T-helper 1 cell treated with Interleukin-12 subunit alpha and Interleukin-12 subunit beta and Interleukin-4 antibody, amounts not matched to agents 30 ng/mL and 1 ng/mL, for 36 hours (primary cell): ENCODE results near the gene KLHL30. TPM values are rescaled to one million over a fixed set of nuclear protein-coding genes. Genes with fewer than 3 reads are reported as not detected.
"Not testable (repeated sequence)": the region's sequence is repeated elsewhere in the genome, so short reads cannot be mapped to it uniquely, and the experiment has no call there.

Experiments
- intact Hi-C: fragments of 100-400 bp; cut with micrococcal nuclease; formaldehyde crosslinking; loops from one replicate; pipeline ENCODE4 v1.15.1; 2024
- total RNA-seq: library from RNA; stranded (reverse); gene quantifications from 2 replicates; pipeline ENCODE4 v1.2.3, GENCODE V29; 2022

The KLHL30 gene
- total RNA-seq, 1 donor from 2014 or later: not detected

- intact Hi-C loops: no loop called here
Measured at GRCh38 chr2:238101891-238102841, 36.3 kb upstream of the KLHL30 start.

DNA sequence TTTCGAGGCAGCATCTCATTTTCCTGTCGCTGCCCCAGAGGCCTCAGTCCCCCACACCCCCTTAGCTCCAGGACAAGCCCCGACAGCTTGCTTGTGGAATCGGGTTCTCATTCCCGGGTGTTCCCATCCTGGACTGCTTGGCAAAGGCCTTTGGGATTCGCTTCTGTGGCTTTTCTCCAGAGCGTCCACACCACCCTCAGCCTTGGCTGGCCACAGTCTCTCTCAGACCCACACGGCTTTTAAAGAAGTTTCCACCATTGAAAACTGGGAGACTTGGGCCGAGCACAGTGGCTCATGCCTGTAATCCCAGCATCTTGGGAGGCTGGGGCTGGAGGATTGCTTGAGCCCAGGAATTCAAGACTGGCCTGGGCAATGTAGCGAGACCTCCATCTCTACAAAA lies 35.6 kb upstream of the KLHL30 start:
- intact Hi-C loops: no loop called here

DNA sequence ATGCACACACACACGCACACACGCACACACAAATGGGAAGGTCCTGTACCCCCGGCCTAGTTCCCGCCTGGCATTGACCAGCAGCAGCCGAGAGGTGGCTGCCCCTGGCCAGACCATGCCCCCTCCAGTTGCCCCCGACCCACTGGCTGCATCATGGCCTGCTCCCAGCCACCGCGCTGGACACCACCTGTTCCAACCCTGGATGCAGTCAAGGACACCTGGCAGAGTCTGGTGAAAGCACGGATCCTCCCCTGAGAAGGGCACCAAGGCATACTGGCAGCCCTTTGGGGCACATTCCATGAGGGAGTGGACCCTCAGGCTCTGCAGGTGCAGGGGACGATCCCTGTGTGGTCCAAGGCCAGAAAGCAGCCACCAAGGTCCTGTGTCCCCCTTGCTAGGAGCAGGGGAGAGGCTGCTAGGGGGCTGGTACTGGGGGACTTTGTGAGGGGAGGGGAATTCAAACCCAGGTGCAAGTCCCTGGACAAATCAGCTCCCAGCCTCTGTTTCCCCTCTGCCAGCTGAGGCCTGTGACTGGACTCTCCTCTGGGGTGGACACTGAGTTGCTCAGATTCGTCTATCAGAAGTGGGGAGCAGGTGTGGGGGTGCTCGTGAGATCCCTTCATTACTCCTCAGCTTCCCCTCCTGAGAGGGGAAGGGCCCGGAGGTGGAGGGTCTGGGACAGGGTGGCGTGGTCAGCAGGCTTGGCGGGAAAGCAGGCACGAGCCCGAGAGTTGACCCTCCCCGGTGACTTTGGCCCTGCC lies 34.8 kb upstream of the KLHL30 start:
- intact Hi-C loops: no loop called here

DNA sequence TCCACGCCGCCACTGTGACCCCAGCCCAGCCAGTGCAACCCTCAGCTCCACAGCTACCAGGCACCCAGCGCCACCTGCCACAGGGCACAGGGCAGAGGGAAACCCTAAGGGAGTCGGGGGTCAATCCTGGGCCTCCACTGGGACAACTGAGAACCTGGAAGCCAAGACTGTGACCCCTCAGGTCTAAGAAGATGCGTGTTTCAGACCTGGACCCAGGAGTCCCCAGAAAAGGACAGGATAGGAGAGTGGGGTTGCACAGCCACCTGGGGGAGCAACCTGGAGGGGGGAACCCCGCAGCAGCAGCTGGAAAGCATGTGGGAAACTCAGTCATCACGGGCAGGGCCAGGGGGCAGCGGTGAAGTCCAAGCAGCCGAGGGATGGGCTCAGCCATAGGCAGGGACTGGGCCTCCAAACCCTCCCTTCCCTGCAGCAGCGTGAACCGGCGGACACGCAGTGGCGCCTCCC lies 34.2 kb upstream of the KLHL30 start:
- intact Hi-C loops: no loop called here

- intact Hi-C loops: no loop called here
Measured at GRCh38 chr2:238104691-238105371, 33.6 kb upstream of the KLHL30 start.

DNA sequence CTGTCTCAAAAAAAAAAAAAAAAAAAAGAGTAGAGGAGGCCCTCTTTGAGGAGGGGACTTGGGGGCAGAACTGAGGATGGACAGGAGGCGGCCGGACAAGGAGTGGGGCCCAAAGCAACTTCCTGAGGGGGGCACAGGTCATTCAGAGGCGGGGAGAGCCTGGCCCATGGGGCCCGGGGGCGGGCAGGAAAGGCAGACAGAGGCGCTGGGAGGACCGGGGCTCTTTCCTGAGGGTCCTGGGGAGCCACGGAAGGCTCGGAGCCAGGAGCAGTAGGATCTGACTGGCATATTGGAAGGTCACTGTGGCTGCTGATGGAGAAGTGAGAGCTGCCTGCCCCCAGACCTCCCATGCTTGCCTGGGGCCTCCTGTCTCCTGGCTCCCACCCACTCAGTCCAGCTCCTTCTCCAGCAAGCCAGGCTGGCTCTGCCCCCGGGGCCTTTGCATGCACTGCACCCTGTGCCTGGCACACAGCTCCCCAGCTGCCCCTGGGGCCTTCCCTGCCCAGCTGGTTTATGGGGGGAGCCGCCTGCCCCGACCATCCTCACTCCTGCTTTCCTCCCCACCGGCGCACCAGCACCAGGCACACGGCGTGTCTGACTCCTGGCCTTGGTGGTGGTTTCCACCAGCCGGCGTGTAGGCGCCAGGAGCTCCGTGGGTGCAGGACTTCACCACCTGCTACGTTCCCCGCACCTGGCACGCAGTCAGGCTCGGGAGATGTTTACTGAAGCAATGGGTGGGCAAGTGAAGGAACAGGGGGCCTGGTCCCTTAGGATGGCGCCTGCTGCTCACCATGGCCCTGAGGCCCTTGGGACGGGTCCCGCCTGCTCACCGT lies 32.7 kb upstream of the KLHL30 start:
- intact Hi-C loops: loop anchor here (2.0 kb wide), 1 partner anchor 137 kb away; no protein-coding TSS in a partner anchor

GRCh38 chr2:238106339-238106697 lies 32.1 kb upstream of the KLHL30 start:
- intact Hi-C loops: loop anchor here (2.0 kb wide), 1 partner anchor 138 kb away; no protein-coding TSS in a partner anchor

GRCh38 chr2:238106698-238107524 lies 31.6 kb upstream of the KLHL30 start:
- intact Hi-C loops: loop anchor here (2.0 kb wide), 1 partner anchor 138 kb away; no protein-coding TSS in a partner anchor

GRCh38 chr2:238107525-238108422 lies 30.7 kb upstream of the KLHL30 start:
- intact Hi-C loops: loop anchor here (2.0 kb wide), 1 partner anchor 139 kb away; no protein-coding TSS in a partner anchor

DNA sequence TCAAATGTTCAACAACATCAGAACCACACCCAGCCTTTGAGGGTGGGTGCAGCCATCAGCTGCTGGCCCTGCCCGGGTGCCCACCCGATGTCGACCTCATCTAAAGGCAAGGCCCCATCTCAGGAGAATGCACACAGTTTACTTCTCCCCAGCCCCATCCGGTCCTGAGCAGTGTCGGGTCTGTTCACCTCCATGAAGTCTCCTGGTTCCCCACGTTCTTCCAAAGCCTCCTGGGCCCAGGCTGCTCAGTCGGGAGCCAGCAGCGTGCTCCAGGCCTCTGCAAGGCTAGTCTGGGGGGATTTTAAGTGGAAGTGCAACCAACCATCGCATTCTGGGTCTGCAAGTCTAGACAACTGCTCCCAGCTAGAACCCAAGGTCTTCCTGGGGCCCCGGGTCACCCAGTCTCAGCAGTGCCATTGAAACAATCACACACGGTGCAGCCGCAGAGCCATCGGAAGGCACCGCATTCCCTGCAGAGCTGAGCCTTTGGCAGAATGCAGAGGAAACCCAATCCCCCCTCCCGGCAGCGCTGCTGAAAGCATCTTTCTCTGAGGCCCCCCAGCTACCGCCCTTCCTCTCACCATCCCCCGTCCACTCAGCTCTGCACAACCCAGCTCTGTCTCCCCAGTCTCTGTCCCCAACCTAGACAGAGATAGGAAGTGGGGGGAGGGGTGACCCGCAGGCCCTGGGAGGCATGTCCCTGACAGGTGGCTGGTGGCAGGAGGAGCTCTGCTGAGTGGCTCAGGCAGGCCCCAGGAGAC lies 29.9 kb upstream of the KLHL30 start:
- intact Hi-C loops: no loop called here

- intact Hi-C loops: no loop called here
Measured at GRCh38 chr2:238113611-238114010, 24.9 kb upstream of the KLHL30 start.

DNA sequence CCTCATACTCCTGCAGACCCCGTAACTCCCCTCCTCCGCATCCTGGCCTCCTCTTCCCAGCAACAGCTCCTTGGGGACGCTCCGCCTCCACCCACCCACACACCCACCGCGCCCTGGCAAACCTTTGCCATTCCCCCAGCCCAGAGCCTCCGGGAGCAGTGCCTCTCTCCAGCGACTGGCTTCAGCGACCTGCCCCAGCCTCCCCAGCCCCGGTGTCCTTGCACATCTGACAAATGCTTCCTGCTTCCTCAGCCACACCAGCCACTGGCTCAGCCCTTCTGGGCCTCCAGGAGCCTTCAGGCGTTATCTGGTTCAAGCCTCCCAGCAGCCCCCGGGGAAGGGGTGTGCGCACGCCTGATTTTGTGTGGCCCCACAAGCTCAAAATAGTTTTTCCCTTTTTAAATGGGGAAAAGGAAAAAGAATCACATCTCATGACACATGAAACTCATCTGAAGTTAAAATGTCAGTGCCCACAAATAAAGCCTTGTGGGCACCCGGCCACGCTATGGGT lies 24.1 kb upstream of the KLHL30 start:
- intact Hi-C loops: no loop called here

DNA sequence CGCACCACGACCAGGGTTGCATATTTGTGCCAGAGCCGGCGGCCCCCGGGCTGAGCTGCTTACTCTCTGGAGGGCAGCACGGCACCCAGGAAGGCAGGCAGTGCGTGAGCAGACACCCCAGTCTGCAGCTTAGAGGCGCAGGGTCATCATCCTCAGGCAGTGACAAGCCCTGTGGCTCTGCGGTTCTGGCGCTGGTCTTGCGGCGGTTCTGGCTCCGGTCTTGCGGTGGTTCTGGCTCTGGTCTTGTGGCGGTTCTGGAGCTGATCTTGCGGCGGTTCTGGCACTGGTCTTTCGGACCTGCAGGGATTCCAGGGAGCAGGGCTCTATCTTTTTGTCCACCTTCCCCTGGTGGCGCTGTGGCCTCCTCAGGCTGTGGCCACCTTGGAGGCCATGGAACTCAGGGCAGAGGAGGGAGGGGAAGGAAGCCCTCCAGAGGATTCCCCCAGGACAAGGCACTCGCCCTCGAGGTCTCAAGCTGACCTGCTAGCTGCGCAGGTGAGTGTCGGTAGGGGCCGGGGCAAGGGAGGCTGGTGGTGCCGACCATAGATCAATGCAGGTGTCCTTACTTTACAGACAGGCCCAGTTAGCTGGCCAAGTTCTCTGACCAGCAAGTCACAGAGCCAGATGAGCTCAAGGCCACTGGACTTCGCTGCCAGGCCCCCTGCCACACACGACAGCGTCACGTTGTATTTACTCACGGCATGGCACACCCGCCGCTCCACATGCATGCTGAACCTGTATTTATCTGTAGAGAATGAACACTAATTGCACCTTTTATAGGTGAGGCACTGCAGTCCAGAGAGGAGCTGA lies 23.4 kb upstream of the KLHL30 start:
- intact Hi-C loops: no loop called here

DNA sequence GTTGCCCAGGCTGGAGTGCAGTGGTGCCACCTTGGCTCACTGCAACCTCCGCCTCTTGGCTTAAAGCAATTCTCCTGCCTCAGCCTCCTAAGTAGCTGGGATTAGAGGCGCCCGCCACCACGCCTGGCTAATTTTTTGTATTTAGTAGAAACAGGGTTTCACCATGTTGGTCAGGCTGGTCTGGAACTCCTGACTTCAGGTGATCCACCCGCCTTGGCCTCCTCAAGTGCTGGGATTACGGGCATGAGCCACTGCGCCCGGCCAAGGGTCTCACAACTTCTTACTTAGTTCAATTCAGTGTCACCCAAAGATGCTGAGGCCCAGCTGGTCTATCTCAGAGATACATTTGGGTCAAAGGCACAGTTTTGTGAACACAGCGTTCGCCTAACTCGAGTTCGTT lies 22.8 kb upstream of the KLHL30 start:
- intact Hi-C loops: not testable (repeated sequence)

- intact Hi-C loops: no loop called here
Measured at GRCh38 chr2:238116298-238117198, 21.9 kb upstream of the KLHL30 start.
